DND-41 (cell line): ENCODE data around the gene ILDR2.

ENCODE experiments used
- ATAC-seq: fragments of 200-7000 bp; cut with Tn5 transposase; 3 replicates; pipeline ENCODE4 v1.9.1; 2021; ENCODE audit warnings: low read depth; ENCODE audit not compliant: insufficient read depth
- DNase-seq: peaks from one replicate; pipeline ENCODE4 v3.0.0-alpha.2; 2020
- H2AFZ ChIP-seq: 2 replicates; pipeline ENCODE4 v1.6.0; 2012; ENCODE audit warnings: low read depth, low read length
- H3K27ac ChIP-seq: 2 replicates; pipeline ENCODE4 v1.5.1; 2012; ENCODE audit warnings: low read length, inconsistent platforms
- H3K27me3 ChIP-seq: fragments of 200-600 bp; sonication (generic); 2 replicates; pipeline ENCODE4 v1.6.0; 2012; ENCODE audit warnings: low read length, mild to moderate bottlenecking, inconsistent platforms; ENCODE audit not compliant: insufficient read depth, poor library complexity
- H3K36me3 ChIP-seq: 2 replicates; pipeline ENCODE4 v1.5.1; 2012; ENCODE audit warnings: low read length, inconsistent platforms; ENCODE audit not compliant: insufficient read depth
- H3K4me1 ChIP-seq: 2 replicates; pipeline ENCODE4 v1.5.1; 2012; ENCODE audit warnings: mild to moderate bottlenecking, low read length; ENCODE audit not compliant: insufficient read depth
- H3K4me2 ChIP-seq: 2 replicates; pipeline ENCODE4 v1.6.0; 2012; ENCODE audit warnings: mild to moderate bottlenecking, moderate library complexity, low read length, inconsistent platforms; ENCODE audit not compliant: insufficient read depth
- H3K4me3 ChIP-seq, 2 experiments: fragments of 200-600 bp in 1 of 2; shearing (Covaris generic) in 1 of 2; 2 replicates each; pipeline ENCODE4 v1.5.1; 2012 to 2016; ENCODE audit warnings: inconsistent platforms in 2 of 2, low read length in 2 of 2, mild to moderate bottlenecking in 2 of 2, low read depth in 1 of 2, moderate library complexity in 1 of 2
- H3K79me2 ChIP-seq: 2 replicates; pipeline ENCODE4 v1.6.0; 2012; ENCODE audit warnings: low read length, inconsistent platforms; ENCODE audit not compliant: insufficient read depth
- H3K9ac ChIP-seq: 2 replicates; pipeline ENCODE4 v1.6.0; 2012; ENCODE audit warnings: low read depth, mild to moderate bottlenecking, inconsistent platforms, low read length, moderate library complexity
- H3K9me3 ChIP-seq: 2 replicates; pipeline ENCODE4 v1.5.1; 2012; ENCODE audit warnings: low read length, moderate library complexity, mild to moderate bottlenecking, inconsistent platforms; ENCODE audit not compliant: insufficient read depth, severe bottlenecking
- H4K20me1 ChIP-seq: 2 replicates; pipeline ENCODE4 v1.6.0; 2012; ENCODE audit warnings: low read length; ENCODE audit not compliant: insufficient read depth
- EZH2 ChIP-seq: IDR thresholded peaks from 3 replicates; pipeline ENCODE4 v1.6.1; 2012; ENCODE audit warnings: borderline replicate concordance, low read depth, mild to moderate bottlenecking, moderate library complexity, low read length, inconsistent platforms; ENCODE audit not compliant: severe bottlenecking
- TF ChIP-seq, protein P1 (sequence below): IDR thresholded peaks from 2 replicates; pipeline ENCODE4 v1.5.1; 2012; ENCODE audit warnings: borderline replicate concordance, low read length, moderate library complexity, mild to moderate bottlenecking; ENCODE audit not compliant: poor library complexity, severe bottlenecking; ENCODE audit errors: extremely low read depth

The ILDR2 gene

DNA sequence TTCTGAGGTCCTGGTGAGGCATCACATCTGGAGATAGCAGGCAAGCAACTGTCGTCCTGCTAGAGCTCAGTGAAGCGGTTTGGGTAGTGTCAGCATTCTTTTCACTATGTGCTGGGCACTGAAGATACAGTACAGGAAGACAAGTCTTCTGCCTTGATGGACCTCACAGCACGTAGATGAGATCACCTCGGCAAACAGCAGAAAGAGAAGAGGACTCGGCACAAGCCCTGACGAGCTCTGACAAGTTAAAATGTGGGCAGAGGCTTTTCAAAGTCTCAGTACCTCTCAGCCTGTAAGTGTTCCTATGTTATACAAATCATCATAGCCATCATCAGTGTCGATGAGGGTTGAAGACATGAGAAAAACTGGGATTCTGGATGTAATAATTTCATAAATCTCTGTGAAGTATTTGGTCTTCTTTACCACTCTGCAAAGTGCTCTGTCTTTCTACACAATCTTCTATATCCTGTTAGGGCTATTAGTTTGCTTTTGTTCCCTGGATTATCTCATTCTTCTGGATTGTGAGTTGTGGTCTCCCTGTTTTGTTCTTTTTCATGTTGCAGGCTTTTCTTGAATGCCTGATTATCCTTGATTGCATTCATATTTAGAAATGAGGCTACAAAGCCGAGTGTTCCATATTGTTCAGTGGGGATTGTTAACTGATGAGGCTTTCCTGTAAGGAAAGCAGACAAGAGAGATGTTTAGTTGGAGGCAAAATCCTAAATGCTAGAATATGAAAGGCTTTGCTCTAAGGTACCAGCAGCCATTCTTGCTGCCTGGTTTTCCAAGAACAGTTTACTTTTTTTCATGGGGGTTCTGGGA lies 38.0 kb upstream of the ILDR2 start:
- DNase-seq (no peak), ATAC-seq (no peak)
- no peak overlapping the region for H3K9ac ChIP-seq
- no peak overlapping the region for H3K4me3 ChIP-seq
- no peak overlapping the region for H3K4me2 ChIP-seq
- no peaks in the 10 kb centered on the region for H3K36me3 ChIP-seq
- no peaks in the 10 kb centered on the region for H4K20me1 ChIP-seq
- no peak for TF ChIP-seq EZH2
- TF ChIP-seq, protein P1, sequence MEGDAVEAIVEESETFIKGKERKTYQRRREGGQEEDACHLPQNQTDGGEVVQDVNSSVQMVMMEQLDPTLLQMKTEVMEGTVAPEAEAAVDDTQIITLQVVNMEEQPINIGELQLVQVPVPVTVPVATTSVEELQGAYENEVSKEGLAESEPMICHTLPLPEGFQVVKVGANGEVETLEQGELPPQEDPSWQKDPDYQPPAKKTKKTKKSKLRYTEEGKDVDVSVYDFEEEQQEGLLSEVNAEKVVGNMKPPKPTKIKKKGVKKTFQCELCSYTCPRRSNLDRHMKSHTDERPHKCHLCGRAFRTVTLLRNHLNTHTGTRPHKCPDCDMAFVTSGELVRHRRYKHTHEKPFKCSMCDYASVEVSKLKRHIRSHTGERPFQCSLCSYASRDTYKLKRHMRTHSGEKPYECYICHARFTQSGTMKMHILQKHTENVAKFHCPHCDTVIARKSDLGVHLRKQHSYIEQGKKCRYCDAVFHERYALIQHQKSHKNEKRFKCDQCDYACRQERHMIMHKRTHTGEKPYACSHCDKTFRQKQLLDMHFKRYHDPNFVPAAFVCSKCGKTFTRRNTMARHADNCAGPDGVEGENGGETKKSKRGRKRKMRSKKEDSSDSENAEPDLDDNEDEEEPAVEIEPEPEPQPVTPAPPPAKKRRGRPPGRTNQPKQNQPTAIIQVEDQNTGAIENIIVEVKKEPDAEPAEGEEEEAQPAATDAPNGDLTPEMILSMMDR = no peak
- H3K27ac ChIP-seq = no peak overlapping the region
- H3K27me3 ChIP-seq = no peaks in the 10 kb centered on the region
- no peaks in the 10 kb centered on the region for H3K9me3 ChIP-seq
- no peak overlapping the region for H2AFZ ChIP-seq
- no peaks in the 10 kb centered on the region for H3K4me1 ChIP-seq
- H3K79me2 ChIP-seq = no peaks in the 10 kb centered on the region

DNA sequence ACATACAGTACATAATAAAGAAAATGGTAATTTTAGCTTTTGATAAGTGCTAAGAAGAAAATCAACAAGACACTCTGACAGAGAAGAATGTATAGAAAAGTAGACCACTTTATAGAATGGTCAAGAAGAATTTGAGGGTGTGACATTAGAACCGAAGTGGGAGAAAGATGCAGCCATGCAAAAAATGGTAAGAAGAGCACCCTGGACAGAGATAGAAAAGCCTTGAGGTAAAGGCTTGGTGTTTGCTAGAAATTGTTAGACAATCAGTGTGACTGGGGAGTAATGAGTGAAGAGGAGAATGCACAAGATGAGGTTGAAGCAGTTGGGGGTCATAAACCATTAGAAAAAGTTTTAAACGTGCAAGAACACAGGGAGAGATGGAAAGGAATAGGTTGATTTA lies 37.2 kb upstream of the ILDR2 start:
- H3K4me1 ChIP-seq = no peaks in the 10 kb centered on the region
- no peak overlapping the region for H3K9ac ChIP-seq
- TF ChIP-seq, protein P1 = no peak
- no peak for TF ChIP-seq EZH2
- DNase-seq = no peak
- no peaks in the 10 kb centered on the region for H3K9me3 ChIP-seq
- no peak for ATAC-seq
- no peak overlapping the region for H3K27ac ChIP-seq
- H4K20me1 ChIP-seq = no peaks in the 10 kb centered on the region
- no peak overlapping the region for H2AFZ ChIP-seq
- H3K79me2 ChIP-seq = no peaks in the 10 kb centered on the region
- no peak overlapping the region for H3K4me3 ChIP-seq
- H3K36me3 ChIP-seq = no peaks in the 10 kb centered on the region
- no peak overlapping the region for H3K4me2 ChIP-seq
- no peaks in the 10 kb centered on the region for H3K27me3 ChIP-seq

DNA sequence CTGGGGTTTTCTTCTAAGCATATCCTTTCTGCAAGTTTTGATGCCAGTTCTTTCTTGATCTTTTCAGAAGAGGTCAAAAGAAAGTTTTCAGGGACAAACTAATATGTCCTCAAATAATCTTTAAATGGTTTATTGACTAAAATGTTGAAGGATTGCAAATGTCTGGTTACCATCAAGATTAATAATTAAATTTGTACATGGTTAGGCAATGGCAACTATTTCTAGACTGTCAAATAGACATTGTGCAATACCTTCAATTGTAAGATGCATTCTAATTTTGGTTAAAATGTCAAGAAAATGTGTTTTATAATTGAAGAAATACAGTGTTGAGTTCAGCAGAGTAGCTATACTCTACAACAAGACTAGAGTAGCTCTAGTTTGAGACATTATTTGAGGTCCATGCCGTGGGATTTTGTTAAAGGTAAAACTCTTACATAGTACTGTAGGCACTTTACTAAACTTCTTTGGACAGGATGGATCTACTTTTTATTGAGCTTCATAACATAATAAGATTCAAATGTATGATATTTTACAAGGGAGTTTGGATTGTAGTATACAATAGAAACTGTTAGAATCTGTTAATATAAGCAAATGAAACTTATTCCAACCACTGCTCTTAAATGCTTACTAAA lies 36.3 kb upstream of the ILDR2 start:
- ATAC-seq (no peak), DNase-seq (no peak)
- Histone ChIP-seq H3K4me1 (no peaks in the 10 kb centered on the region), H4K20me1 (no peaks in the 10 kb centered on the region), H3K9me3 (no peaks in the 10 kb centered on the region), H2AFZ (no peak overlapping the region), H3K4me3 (no peak overlapping the region), H3K27ac (no peak overlapping the region), H3K27me3 (no peaks in the 10 kb centered on the region), H3K4me2 (no peak overlapping the region), H3K79me2 (no peaks in the 10 kb centered on the region), H3K9ac (no peak overlapping the region), H3K36me3 (no peaks in the 10 kb centered on the region)
- TF ChIP-seq, protein P1 = no peak
- TF ChIP-seq EZH2 = no peak
